Brain microvascular endothelial cell (primary cell): ENCODE results near the gene FNDC3B.
"Not testable (repeated sequence)": the region's sequence is repeated elsewhere in the genome, so short reads cannot be mapped to it uniquely, and the experiment has no call there.

Experiments used
- DNase-seq: peaks from one replicate; pipeline ENCODE4 v3.0.0-alpha.2; 2020
- H3K27ac ChIP-seq: fragments of 250-450 bp; sonication (Bioruptor Pico); 2 replicates; pipeline ENCODE4 v1.5.1; 2020; ENCODE audit warnings: mild to moderate bottlenecking, moderate library complexity
- H3K27me3 ChIP-seq: fragments of 250-450 bp; sonication (Bioruptor Pico); replicated peaks from 2 replicates; pipeline ENCODE4 v1.5.1; 2020; ENCODE audit warnings: mild to moderate bottlenecking
- H3K36me3 ChIP-seq: fragments of 250-450 bp; sonication (Bioruptor Pico); replicated peaks from 2 replicates; pipeline ENCODE4 v1.5.1; 2020; ENCODE audit warnings: mild to moderate bottlenecking
- H3K4me3 ChIP-seq: 2 replicates; pipeline ENCODE4 v1.5.1; 2011; ENCODE audit warnings: low read depth, mild to moderate bottlenecking, control low read depth, low read length, moderate library complexity
- in situ Hi-C: cut with HindIII; loops from 2 replicates; pipeline ENCODE4 v1.10.0; 2017; ENCODE audit warnings: low sequenced_read_pairs, low pct_ligation_motif_present
- TF ChIP-seq, protein P1 (sequence below): IDR thresholded peaks from 2 replicates; pipeline ENCODE4 v1.5.1; 2011; ENCODE audit warnings: low read depth, mild to moderate bottlenecking, moderate library complexity, low read length, control low read depth, inconsistent platforms; ENCODE audit errors: missing control alignments

The FNDC3B gene

DNA sequence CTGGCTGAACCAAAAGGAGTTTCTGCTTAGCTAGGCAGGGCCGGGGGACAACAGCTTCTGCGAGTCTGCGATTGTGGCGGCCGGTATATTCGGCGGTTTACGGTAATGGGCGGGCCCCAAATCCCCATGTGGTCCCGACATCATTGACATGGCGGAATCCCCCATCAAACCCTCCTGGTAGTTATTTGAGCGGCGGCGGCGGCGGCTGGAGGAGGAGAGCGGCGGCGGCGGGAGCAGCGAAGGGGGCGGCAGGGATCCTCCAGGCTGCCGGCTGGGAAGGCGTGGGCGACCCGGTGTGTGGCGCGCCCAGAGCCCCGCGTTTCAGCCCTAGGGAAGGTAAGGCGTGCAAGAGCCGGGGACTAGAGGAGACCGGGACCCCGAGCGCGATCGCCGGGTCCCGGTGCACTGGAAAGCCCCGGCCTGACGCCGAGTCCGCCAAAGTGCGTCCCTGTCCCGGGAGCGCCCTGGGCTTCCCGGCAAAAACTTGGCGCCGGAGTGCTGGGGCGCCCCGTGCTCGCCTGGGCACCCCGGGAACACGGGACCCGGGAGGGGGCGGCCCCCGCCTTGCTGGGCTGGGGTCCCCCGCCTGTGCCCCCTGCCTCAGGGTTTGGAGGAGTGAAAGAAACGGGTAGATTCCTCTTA lies at the start of gene FNDC3B:
FNDC3B (plus strand) TSS at position 143 of the 642 bp plus-strand sequence. CDS start 72,902 bp downstream, outside the sequence.
- no peaks in the 10 kb centered on the region for H3K27me3 ChIP-seq
- peak within 1 kb of the TSS; percentile 83 for H3K4me3 ChIP-seq
- peak within 1 kb of the TSS; percentile 98 for H3K27ac ChIP-seq
- TF ChIP-seq, protein P1, sequence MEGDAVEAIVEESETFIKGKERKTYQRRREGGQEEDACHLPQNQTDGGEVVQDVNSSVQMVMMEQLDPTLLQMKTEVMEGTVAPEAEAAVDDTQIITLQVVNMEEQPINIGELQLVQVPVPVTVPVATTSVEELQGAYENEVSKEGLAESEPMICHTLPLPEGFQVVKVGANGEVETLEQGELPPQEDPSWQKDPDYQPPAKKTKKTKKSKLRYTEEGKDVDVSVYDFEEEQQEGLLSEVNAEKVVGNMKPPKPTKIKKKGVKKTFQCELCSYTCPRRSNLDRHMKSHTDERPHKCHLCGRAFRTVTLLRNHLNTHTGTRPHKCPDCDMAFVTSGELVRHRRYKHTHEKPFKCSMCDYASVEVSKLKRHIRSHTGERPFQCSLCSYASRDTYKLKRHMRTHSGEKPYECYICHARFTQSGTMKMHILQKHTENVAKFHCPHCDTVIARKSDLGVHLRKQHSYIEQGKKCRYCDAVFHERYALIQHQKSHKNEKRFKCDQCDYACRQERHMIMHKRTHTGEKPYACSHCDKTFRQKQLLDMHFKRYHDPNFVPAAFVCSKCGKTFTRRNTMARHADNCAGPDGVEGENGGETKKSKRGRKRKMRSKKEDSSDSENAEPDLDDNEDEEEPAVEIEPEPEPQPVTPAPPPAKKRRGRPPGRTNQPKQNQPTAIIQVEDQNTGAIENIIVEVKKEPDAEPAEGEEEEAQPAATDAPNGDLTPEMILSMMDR: no peak
- peaks cover 18% of the 10 kb centered on the region for H3K36me3 ChIP-seq
- DNase-seq: peak; percentile 97
- in situ Hi-C loops: no loop called here

DNA sequence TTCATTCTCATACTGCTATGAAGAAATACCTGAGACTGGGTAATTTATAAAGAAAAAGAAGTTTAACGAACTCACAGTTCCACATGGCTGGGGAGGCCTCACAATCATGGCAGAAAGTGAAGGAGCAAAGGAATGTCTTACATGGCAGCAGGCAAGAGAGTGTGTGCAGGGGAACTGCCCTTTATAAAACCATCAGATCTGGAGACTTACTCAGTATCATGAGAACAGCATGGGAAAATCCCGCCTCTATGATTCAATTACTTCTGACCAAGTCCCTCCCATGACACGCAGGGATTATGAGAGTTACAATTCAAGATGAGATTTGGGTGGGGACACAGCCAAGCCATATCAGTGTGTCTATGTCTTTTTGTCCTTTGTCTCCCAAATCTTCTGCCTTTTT lies 49.1 kb upstream of the FNDC3B start:
- in situ Hi-C loops, H3K27me3 ChIP-seq, H3K27ac ChIP-seq, DNase-seq, H3K4me3 ChIP-seq, H3K36me3 ChIP-seq: not testable (repeated sequence)

DNA sequence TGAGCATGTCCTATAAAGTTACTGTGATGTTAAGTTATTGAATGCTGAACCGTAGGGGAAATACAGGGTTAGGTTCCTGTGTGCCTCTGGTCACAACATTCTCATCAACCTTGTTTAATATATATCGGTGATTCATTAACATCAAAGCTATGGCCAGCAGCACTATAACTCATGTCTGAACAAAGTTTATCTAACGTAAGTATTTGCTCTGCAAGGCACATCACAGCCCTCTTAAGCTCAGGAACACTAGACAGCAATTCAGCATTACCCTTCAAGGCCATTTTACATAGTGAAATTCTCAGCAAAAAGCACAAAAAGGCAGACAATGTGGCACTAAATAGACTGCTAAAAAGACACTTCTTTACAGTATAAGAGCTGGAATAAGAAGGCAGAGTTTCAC lies 48.2 kb upstream of the FNDC3B start:
- TF ChIP-seq, protein P1: no peak
- no peak for DNase-seq
- in situ Hi-C loops: no loop called here
- H3K4me3 ChIP-seq: no peak overlapping the region
- no peaks in the 10 kb centered on the region for H3K36me3 ChIP-seq
- no peaks in the 10 kb centered on the region for H3K27me3 ChIP-seq
- H3K27ac ChIP-seq: no peak overlapping the region

DNA sequence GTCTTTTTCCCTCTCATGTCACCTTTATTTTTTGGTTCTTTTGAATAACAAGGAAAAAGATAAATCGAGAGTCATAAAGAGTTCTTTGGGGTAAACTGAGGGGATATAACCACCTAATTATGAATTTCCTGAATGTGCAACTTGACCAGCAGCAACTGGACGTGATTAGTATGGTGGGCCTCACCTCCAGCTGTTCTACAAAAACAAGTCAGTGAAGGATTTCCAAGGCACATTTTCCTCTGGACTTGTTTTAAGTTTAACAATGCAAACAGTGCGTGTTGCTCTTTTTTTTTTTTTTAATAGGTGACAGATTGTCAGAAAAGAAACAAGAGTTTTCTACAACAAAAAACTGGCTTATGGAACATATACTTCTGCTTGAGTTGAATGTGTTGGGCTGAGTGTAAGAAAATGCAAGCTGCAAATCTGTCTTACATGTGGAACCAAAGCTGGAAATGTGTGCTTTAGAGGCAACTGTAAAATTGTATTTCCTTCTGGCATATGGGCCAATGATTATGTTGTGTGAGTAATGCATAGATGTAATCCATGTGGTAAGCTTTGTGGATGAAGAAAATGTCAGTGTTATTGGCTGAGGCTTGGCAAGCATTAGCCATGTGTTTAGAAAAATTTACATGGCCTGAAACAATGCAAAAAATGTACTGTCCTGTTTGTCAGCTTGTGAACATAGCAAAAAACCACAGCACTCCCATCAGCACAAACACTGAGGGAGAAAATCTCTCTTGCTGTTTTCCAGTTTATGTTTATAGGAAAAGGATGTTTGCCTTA lies 44.5 kb upstream of the FNDC3B start:
- in situ Hi-C loops: no loop called here
- Histone ChIP-seq H3K4me3 (no peak overlapping the region), H3K27ac (peak overlapping the region; percentile 31), H3K27me3 (no peaks in the 10 kb centered on the region), H3K36me3 (no peaks in the 10 kb centered on the region)
- DNase-seq: peak; percentile 75
- TF ChIP-seq, protein P1: no peak

DNA sequence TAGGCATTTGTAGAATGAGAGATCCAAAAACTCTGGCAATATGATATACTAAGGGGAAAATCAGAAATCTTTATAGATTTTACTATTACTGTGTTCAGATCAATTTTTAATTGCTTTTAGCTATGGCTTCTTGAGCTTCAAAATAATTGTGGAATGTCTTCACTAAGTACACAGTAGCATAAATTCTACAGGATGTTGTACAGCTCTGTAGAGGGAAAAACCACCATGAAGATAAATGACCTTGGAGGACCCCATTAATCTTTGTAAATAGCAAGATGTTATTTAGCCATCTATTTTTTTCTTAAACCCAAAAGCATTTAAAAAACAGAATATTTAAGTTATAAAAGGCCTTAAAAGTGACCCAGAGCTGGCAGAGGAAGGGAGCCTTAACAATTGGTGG lies 43.9 kb upstream of the FNDC3B start:
- in situ Hi-C loops: no loop called here
- Histone ChIP-seq H3K4me3 (no peak overlapping the region), H3K27me3 (no peaks in the 10 kb centered on the region), H3K36me3 (no peaks in the 10 kb centered on the region), H3K27ac (peak overlapping the region; percentile 31)
- TF ChIP-seq, protein P1: no peak
- no peak for DNase-seq

DNA sequence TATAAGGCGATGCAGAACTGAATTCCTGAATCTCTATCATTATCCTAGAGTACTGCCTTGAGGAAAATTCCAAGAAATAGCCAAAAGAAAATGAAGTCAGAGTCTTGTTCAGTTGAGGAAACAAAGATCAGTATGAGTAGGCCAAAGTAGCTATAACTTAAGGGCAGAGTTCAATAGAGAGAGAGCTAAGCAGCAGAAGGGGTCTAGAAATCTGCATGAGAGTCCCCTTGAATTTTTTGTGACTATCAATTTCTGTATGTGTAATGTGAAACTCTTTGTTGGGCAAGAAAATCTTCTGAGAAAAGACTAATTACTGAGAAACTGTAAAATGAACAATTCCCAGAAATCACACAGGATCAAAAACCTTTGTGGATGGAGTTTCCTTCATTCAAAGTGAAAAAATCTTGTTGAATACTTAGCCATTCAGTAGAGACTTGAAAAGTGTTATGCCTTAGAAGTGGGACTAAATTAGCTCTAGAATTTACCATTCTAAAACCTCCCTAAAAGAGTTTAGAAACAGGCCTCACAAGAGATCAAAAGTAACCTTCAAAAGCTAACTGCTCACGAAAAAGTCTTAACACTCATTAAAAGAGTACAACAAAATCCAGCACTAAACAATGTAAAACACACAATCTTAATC lies 43.1 kb upstream of the FNDC3B start:
- no peak for DNase-seq
- no peaks in the 10 kb centered on the region for H3K36me3 ChIP-seq
- in situ Hi-C loops: no loop called here
- H3K4me3 ChIP-seq: no peak overlapping the region
- H3K27ac ChIP-seq: no peak overlapping the region
- TF ChIP-seq, protein P1: no peak
- no peaks in the 10 kb centered on the region for H3K27me3 ChIP-seq

DNA sequence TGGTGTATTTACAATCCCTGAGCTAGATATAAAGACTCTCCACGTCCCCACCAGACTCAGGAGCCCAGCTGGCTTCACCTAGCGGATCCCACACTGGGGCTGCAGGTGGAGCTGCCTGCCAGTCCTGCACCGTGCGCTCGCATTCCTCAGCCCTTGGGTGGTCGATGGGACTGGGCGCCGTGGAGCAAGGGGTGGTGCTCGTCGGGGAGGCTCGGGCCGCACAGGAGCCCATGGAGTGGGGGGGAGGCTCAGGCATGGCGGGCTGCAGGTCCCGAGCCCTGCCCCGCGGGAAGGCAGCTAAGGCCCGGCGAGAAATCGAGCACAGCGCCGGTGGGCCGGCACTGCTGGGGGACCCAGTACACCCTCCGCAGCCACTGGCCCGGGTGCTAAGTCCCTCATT lies 40.6 kb upstream of the FNDC3B start:
- H3K27ac ChIP-seq, DNase-seq, H3K4me3 ChIP-seq, in situ Hi-C loops, H3K36me3 ChIP-seq, H3K27me3 ChIP-seq: not testable (repeated sequence)

DNA sequence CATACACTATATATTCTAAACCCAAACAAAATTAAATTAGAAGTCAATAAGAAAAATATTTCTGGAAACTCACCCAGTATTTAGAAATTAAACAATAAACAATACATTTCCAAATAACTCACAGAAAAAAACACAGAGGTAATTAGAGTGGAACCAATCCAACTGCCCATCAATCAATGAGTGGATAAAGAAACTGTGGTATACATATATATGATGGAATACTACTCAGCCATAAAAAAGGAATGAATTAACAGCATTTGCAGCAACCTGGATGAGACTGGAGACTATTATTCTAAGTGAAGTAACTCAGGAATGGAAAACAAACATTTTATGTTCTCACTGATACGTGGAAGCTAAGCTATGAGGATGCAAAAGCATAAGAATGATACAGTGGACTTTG lies 37.8 kb upstream of the FNDC3B start:
- in situ Hi-C loops, H3K27ac ChIP-seq, H3K4me3 ChIP-seq, DNase-seq, H3K27me3 ChIP-seq, H3K36me3 ChIP-seq: not testable (repeated sequence)
